ENCODE measurements around the gene LITAF. TPM values are rescaled to one million over a fixed set of nuclear protein-coding genes. Genes with fewer than 3 reads are reported as not detected.
"Not testable (repeated sequence)": the region's sequence is repeated elsewhere in the genome, so short reads cannot be mapped to it uniquely, and the experiment has no call there.

The LITAF gene
- total RNA-seq, 1 donor from 2014 or later: 28.9 TPM

DNA sequence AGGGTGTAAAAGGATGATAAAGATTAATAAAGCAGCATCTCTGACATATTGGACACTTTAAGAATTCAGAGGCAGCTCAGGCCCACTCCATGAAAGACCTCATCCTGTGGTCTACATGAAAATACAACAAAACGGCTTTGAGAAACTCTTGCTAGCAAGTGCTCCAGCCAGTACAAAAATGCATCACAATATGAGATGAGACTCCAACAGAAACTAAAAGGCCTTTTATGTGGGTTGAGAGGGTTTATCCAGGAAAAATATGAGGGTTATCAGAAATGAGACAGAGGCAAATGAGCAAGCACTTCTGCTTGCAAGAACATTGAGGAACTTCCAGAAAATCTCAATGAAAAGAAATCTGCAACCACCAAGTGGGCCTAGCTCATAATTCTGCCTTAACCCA is 65.7 kb downstream of the LITAF start:
- DNase-seq (ENCODE audit: low spot score): no peak

- no peak for DNase-seq (ENCODE audit: low spot score)
Measured at GRCh38 chr16:11520442-11520841, 66.3 kb downstream of the LITAF start.

GRCh38 chr16:11517961-11518360 is 68.8 kb downstream of the LITAF start:
- DNase-seq (ENCODE audit: low spot score): no peak

- no peak for DNase-seq (ENCODE audit: low spot score)
Measured at GRCh38 chr16:11515540-11516430, 70.9 kb downstream of the LITAF start.

DNA sequence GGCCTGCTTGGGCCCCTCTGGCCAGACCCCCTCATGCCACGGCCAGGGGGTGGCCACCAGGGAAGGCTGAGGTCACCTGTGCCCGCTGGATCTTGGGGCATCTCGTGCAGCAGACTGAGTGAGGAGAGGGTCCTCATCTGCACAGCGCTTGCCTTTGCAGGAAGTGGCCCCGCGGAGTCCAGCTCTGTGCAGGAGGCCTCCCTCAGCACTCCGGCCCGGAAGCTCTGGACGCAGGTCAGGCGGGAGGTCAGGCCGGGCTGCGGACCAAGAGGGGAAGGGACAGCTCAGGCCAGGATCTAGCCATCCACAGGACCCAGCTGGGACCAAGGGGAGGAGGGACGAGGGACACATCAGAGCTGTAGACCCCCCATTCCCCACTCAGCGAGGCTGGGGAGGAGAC is 72.4 kb downstream of the LITAF start:
- no peak for DNase-seq (ENCODE audit: low spot score)

DNA sequence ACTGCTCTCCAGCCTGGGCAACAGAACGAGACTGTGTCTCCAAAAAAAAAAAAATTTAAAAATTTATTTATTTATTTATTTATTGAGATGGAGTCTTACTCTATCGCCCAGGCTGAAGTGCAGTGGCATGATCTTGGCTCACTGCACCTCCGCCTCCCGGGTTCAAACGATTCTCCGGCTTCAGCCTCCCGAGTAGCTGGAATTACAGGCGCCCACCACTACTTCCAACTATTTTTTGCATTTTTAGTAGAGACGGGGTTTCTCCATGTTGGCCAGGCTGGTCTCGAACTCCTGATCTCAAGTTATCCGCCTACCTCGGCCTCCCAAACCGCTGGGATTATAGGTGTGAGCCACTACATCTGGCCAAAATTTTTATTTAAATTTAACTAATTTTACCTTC is 73.4 kb downstream of the LITAF start:
- DNase-seq (ENCODE audit: low spot score): not testable (repeated sequence)

- DNase-seq (ENCODE audit: low spot score): no peak
Measured at GRCh38 chr16:11511801-11512200, 74.9 kb downstream of the LITAF start.

- no peak for DNase-seq (ENCODE audit: low spot score)
Measured at GRCh38 chr16:11511328-11511727, 75.4 kb downstream of the LITAF start.

- DNase-seq (ENCODE audit: low spot score): no peak
Measured at GRCh38 chr16:11510178-11510973, 76.3 kb downstream of the LITAF start.

- DNase-seq (ENCODE audit: low spot score): no peak
Measured at GRCh38 chr16:11507991-11508390, 78.7 kb downstream of the LITAF start.

- DNase-seq (ENCODE audit: low spot score): no peak
Measured at GRCh38 chr16:11507350-11507749, 79.4 kb downstream of the LITAF start.

- no peak for DNase-seq (ENCODE audit: low spot score)
Measured at GRCh38 chr16:11506741-11507305, 79.9 kb downstream of the LITAF start.

- DNase-seq (ENCODE audit: low spot score): not testable (repeated sequence)
Measured at GRCh38 chr16:11504261-11504660, 82.5 kb downstream of the LITAF start.

GRCh38 chr16:11503566-11503965 is 83.2 kb downstream of the LITAF start:
- no peak for DNase-seq (ENCODE audit: low spot score)

GRCh38 chr16:11502239-11502638 is 84.5 kb downstream of the LITAF start:
- DNase-seq (ENCODE audit: low spot score): no peak

DNA sequence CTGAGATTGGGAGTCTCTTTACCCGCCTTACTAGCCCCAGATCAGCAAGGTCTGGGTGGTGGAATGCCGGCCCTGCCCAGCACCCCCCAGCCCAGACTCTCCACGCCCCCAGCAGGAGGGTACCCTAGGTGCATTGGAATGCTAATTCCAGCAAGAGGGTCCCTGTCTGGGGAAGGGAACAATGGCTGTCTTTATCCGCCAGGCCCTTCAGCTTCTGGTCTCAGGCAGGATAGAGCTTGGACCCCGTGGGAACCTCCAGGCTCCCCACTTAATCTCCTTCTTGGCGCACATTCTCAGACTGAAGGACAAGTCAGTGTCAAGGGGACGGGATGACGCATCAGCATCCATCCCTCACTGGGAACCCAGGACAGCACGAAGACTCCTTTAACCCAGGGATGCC is 85.1 kb downstream of the LITAF start:
- no peak for DNase-seq (ENCODE audit: low spot score)

DNA sequence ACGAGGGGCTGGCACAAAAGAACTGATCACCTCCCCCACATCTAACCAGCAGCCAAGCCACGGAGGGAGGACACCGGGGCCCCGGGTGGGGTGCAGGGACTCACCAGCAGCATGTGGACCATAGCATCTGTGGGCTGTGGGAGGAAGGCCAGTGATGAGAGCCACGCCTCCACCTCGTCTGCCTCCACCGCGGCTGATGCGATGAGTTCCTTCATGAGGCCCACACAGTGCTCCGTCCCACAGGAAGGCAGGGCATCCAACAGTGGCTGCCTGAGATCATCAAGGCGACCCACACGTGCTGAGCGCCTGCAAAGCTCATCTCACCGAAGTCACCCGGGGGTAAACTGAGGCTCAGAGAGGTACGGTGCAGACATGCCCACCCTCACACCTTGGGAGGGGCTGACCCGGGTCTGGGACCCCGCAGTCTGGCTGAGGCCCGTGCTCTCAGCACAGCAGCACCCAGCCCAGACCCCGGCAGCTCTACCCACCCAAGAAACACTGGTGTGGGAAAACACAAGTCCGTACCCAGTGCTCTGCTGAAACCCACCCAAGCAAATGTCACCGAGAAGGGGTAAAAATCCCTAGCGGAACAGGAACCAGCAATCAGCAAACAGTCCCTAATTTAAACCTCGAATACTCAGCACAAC is 85.9 kb downstream of the LITAF start:
- DNase-seq (ENCODE audit: low spot score): no peak

DNA sequence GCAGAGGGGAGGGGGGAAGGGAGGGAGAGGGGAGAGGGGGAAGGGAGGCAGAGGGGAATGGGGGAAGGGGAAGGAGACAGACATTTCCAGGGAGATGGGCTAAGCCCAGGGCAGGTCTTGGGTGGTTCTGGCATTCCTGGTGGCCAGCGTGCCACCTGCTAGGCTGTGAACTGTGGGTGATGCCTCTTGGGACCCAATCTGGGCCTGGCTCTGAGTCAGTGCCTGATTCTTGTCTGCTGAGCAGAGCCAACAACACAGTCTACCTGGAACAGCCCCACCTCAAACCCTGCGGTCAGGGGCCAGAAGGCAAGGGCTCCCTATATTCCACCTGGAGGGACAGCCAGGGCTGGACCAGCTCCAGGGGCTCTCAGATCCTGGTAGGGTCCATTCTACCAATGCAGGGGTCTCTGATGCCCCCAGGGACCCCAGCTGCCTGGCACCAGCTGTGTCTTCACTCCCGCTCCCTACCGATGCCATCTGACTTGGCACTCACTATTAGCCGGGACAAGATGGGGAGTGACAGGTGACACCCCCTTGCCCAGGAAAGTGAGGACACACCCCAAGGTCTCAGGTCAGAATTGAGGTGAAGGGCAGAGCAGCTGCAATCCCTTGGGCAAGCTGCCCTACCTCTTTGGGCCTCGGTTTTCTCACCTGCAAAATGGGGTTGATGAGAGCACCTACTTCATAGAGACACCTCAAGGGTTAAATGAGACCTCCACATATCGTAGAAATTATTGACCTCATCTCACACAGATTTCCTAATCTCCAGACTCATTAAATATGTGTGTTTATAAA is 87.2 kb downstream of the LITAF start:
- no peak for DNase-seq (ENCODE audit: low spot score)

GRCh38 chr16:11498683-11499082 is 88.0 kb downstream of the LITAF start:
- no peak for DNase-seq (ENCODE audit: low spot score)

DNA sequence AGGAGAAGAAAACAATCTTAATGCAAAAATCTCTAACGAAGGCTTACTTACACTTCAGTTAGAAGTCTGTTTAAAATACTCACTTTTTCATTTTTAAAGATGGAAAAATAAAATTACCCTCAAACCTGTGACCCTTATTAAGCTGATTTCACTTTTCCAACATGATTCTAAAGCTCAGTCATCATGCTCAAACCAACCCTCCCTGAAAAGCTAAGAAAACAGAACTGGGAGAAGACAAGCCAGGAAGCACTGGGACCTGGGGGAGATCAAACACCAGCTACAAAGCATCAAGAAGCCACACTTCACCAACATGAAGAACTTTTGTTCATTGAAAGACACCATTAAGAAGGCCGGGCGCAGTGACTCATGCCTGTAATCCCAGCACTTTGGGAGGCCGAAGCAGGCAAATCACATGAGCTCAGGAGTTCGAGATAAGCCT is 88.8 kb downstream of the LITAF start:
- peak; percentile 94 for DNase-seq (ENCODE audit: low spot score)

Measured in umbilical cord (tissue), 2 donors.